WTC11 (cell line): ENCODE measurements around the gene NINL. TPM values are rescaled to one million over a fixed set of nuclear protein-coding genes. Genes with fewer than 3 reads are reported as not detected.
A peak's percentile ranks its signal among the peaks of the same experiment; 100 is the strongest.

Experiments used
- ATAC-seq: fragments of 200-7000 bp; cut with Tn5 transposase; 2 replicates; pipeline ENCODE4 v1.10.0; 2021; ENCODE audit warnings: mild to moderate bottlenecking, moderate library complexity
- CTCF ChIA-PET: fragments of 300-600 bp; sonication (Branson Sonifier 250); formaldehyde crosslinking; loops from one replicate; lab custom pipeline; 2021; ENCODE audit warnings: antibody characterized with exemption; lab: Charles Lee
- POLR2A ChIA-PET: fragments of 350-600 bp; sonication (Branson Sonifier 250); formaldehyde crosslinking; loops from one replicate; lab custom pipeline; 2021; ENCODE audit warnings: antibody characterized with exemption; lab: Charles Lee
- DNase-seq: peaks from one replicate; pipeline ENCODE4 v3.0.0; 2021; ENCODE audit warnings: low spot score
- H3K27ac Mint-ChIP-seq: 2 replicates; pipeline ENCODE4 v1.8.0; 2021; ENCODE audit warnings: mixed read lengths
- H3K27me3 Mint-ChIP-seq: 2 replicates; pipeline ENCODE4 v1.8.0; 2021; ENCODE audit warnings: low read depth, mild to moderate bottlenecking, moderate library complexity, mixed read lengths
- H3K36me3 Mint-ChIP-seq: 2 replicates; pipeline ENCODE4 v1.8.0; 2021; ENCODE audit warnings: mixed read lengths
- H3K4me1 Mint-ChIP-seq: 2 replicates; pipeline ENCODE4 v1.8.0; 2022; ENCODE audit warnings: mixed read lengths
- H3K4me3 Mint-ChIP-seq: 2 replicates; pipeline ENCODE4 v1.8.0; 2021; ENCODE audit warnings: mild to moderate bottlenecking, moderate library complexity, mixed read lengths
- H3K9me3 Mint-ChIP-seq: 2 replicates; pipeline ENCODE4 v1.8.0; 2021; ENCODE audit warnings: mixed read lengths
- AR ChIP-seq: fragments of 250-450 bp; sonication (Bioruptor Pico); IDR thresholded peaks from 2 replicates; pipeline ENCODE4 v1.9.0; 2021; ENCODE audit warnings: mild to moderate bottlenecking
- FOXJ3 ChIP-seq: sonication (generic); formaldehyde crosslinking; IDR thresholded peaks from 2 replicates; pipeline ENCODE4 v1.9.0; 2021; ENCODE audit warnings: missing genetic modification reagents, mild to moderate bottlenecking, borderline replicate concordance
- FOXP1 ChIP-seq: sonication (generic); formaldehyde crosslinking; IDR thresholded peaks from 2 replicates; pipeline ENCODE4 v1.8.0; 2022; ENCODE audit warnings: missing genetic modification reagents, mild to moderate bottlenecking, moderate library complexity, borderline replicate concordance
- FOXP4 ChIP-seq: sonication (generic); formaldehyde crosslinking; IDR thresholded peaks from 2 replicates; pipeline ENCODE4 v1.8.0; 2022; ENCODE audit warnings: mild to moderate bottlenecking, missing genetic modification reagents
- HMGA2 ChIP-seq: fragments of 250-450 bp; sonication (Bioruptor Pico); IDR thresholded peaks from 2 replicates; pipeline ENCODE4 v1.4.0; 2021; ENCODE audit warnings: mild to moderate bottlenecking, moderate library complexity
- JUN ChIP-seq: sonication (generic); formaldehyde crosslinking; IDR thresholded peaks from 2 replicates; pipeline ENCODE4 v1.8.0; 2023; ENCODE audit warnings: mild to moderate bottlenecking, missing genetic modification reagents
- NFYB ChIP-seq: sonication (generic); formaldehyde crosslinking; conservative IDR thresholded peaks from 2 replicates; pipeline ENCODE4 v1.8.0; 2022; ENCODE audit warnings: low read depth, missing genetic modification reagents
- SMAD4 ChIP-seq: sonication (generic); formaldehyde crosslinking; IDR thresholded peaks from 2 replicates; pipeline ENCODE4 v1.8.0; 2022; ENCODE audit warnings: mild to moderate bottlenecking, missing genetic modification reagents
- TEAD1 ChIP-seq: sonication (generic); formaldehyde crosslinking; IDR thresholded peaks from 2 replicates; pipeline ENCODE4 v1.8.0; 2022; ENCODE audit warnings: mild to moderate bottlenecking, missing genetic modification reagents
- TEAD4 ChIP-seq: sonication (generic); formaldehyde crosslinking; IDR thresholded peaks from 2 replicates; pipeline ENCODE4 v1.8.0; 2022; ENCODE audit warnings: mild to moderate bottlenecking, missing genetic modification reagents
- USF1 ChIP-seq: sonication (generic); formaldehyde crosslinking; IDR thresholded peaks from 2 replicates; pipeline ENCODE4 v1.8.0; 2022; ENCODE audit warnings: mild to moderate bottlenecking, missing genetic modification reagents
- USF2 ChIP-seq: sonication (generic); formaldehyde crosslinking; IDR thresholded peaks from 2 replicates; pipeline ENCODE4 v1.8.1; 2023; ENCODE audit warnings: mild to moderate bottlenecking, missing genetic modification reagents, moderate library complexity
- ZNF317 ChIP-seq: sonication (generic); formaldehyde crosslinking; IDR thresholded peaks from 2 replicates; pipeline ENCODE4 v1.8.1; 2023; ENCODE audit warnings: low read depth, mild to moderate bottlenecking, moderate library complexity, missing genetic modification reagents, borderline replicate concordance
- ZNF416 ChIP-seq: fragments of 250-450 bp; sonication (Bioruptor Pico); IDR thresholded peaks from 2 replicates; pipeline ENCODE4 v1.9.0; 2021; ENCODE audit warnings: mild to moderate bottlenecking, inconsistent platforms
- total RNA-seq: library from RNA; stranded (reverse); gene quantifications from 3 replicates; pipeline ENCODE4 v1.2.3, GENCODE V29; 2021
- TF ChIP-seq, protein P1 (sequence below): fragments of 250-450 bp; sonication (Bioruptor Pico); IDR thresholded peaks from 2 replicates; pipeline ENCODE4 v1.9.0; 2021; ENCODE audit warnings: mild to moderate bottlenecking, borderline replicate concordance
- TF ChIP-seq, protein P2 (sequence below): sonication (generic); formaldehyde crosslinking; conservative IDR thresholded peaks from 2 replicates; pipeline ENCODE4 v1.8.1; 2022; ENCODE audit warnings: mild to moderate bottlenecking, missing genetic modification reagents
- TF ChIP-seq, protein P3 (sequence below): fragments of 250-450 bp; sonication (Bioruptor Pico); conservative IDR thresholded peaks from 2 replicates; pipeline ENCODE4 v1.9.0; 2021; ENCODE audit warnings: mild to moderate bottlenecking

Gene NINL
- total RNA-seq, 1 experiment from 2014 or later, result 36.0 TPM

GRCh38 chr20:25459916-25460535, 125.3 kb downstream of the NINL start:
- peaks cover 32% of the 10 kb centered on the region for H3K36me3 Mint-ChIP-seq
- no peaks in the 10 kb centered on the region for H3K9me3 Mint-ChIP-seq
- no peak overlapping the region for H3K4me3 Mint-ChIP-seq
- ATAC-seq (no peak), DNase-seq (no peak)
- no peaks in the 10 kb centered on the region for H3K4me1 Mint-ChIP-seq
- ChIA-PET POLR2A (no interaction called here), CTCF (no interaction called here)
- H3K27ac Mint-ChIP-seq, result 0 out of 2 replicates have a peak overlapping the region, but pooled peaks have one; percentile 23
- no peak for TF ChIP-seq JUN (CRISPR knock-in tag)
- TF ChIP-seq, protein P1, sequence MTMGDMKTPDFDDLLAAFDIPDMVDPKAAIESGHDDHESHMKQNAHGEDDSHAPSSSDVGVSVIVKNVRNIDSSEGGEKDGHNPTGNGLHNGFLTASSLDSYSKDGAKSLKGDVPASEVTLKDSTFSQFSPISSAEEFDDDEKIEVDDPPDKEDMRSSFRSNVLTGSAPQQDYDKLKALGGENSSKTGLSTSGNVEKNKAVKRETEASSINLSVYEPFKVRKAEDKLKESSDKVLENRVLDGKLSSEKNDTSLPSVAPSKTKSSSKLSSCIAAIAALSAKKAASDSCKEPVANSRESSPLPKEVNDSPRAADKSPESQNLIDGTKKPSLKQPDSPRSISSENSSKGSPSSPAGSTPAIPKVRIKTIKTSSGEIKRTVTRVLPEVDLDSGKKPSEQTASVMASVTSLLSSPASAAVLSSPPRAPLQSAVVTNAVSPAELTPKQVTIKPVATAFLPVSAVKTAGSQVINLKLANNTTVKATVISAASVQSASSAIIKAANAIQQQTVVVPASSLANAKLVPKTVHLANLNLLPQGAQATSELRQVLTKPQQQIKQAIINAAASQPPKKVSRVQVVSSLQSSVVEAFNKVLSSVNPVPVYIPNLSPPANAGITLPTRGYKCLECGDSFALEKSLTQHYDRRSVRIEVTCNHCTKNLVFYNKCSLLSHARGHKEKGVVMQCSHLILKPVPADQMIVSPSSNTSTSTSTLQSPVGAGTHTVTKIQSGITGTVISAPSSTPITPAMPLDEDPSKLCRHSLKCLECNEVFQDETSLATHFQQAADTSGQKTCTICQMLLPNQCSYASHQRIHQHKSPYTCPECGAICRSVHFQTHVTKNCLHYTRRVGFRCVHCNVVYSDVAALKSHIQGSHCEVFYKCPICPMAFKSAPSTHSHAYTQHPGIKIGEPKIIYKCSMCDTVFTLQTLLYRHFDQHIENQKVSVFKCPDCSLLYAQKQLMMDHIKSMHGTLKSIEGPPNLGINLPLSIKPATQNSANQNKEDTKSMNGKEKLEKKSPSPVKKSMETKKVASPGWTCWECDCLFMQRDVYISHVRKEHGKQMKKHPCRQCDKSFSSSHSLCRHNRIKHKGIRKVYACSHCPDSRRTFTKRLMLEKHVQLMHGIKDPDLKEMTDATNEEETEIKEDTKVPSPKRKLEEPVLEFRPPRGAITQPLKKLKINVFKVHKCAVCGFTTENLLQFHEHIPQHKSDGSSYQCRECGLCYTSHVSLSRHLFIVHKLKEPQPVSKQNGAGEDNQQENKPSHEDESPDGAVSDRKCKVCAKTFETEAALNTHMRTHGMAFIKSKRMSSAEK (CRISPR knock-in tag), result no peak
- TF ChIP-seq TEAD4, result no peak
- no peaks in the 10 kb centered on the region; the same call in 1 of the 2 replicates for H3K27me3 Mint-ChIP-seq

DNA sequence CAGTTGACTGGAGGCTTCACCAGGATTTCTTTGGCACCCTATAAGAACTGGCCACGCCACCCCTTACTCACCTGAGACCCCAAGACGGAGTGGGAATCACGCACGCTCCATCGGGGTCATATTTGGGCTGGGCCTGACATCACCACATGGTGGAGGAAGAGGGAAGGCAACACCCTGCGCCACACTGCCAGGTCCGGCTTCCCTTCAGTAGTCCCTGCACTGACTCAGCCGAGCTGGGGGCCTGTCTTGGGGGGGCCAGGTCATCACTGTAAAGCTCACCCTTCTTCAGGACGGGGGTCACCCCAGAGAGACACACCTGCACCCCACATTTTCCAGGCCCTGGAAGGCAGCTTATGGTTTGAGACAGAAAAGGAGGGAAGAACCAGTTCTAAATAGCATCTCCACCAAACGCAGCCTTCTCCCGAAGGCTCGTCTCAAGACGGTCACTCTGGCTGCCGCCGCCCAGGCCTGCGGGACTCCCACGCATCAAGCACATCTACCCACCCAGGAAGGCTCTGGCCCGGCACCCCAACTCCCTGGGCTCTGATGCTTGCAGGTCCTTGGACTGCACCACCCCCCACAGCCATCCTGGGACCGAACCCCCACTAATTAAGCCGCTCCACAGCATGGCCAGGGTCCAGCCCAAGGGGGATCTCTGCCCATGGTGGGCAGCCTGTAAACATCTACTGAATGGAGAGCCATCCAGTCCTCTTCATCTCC, 126.1 kb downstream of the NINL start:
- ATAC-seq (no peak), DNase-seq (no peak)
- H3K9me3 Mint-ChIP-seq, result no peaks in the 10 kb centered on the region
- no peak for TF ChIP-seq TEAD1 (CRISPR knock-in tag)
- no peak for TF ChIP-seq NFYB (CRISPR knock-in tag)
- TF ChIP-seq, protein P2, sequence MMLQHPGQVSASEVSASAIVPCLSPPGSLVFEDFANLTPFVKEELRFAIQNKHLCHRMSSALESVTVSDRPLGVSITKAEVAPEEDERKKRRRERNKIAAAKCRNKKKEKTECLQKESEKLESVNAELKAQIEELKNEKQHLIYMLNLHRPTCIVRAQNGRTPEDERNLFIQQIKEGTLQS (CRISPR knock-in tag), result no peak
- TF ChIP-seq, protein P3, sequence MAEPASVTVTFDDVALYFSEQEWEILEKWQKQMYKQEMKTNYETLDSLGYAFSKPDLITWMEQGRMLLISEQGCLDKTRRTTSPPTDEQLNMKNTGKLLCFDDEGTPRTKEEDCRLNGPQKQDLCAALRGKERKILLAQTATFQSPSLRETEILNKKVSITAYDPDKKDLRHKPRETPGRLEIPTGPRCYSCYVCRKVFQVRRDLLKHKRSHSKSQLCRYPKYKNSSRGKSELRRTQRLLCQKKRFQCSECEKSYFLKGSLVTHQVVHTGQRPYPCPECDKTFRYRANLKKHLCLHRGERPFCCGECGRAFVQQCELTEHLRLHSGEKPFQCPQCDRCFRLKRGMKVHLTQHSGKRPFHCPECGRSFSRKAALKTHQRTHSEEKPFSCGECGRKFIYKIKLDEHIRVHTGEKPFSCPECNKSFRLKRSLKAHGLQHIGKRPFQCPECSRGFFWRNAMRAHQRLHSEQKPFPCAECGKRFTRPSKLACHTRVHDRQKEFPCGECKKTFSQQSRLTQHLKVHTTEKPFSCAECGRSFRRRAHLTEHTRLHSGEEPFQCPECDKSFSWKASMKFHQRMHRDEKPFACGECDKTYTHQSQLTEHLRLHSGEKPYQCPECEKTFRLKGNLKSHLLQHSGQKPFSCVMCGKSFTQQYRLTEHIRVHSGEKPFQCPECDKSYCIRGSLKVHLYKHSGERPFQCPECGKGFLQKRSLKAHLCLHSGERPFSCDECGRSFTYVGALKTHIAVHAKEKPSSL (CRISPR knock-in tag), result no peak
- TF ChIP-seq FOXP4, result no peak
- no peak for TF ChIP-seq FOXJ3 (CRISPR knock-in tag)
- TF ChIP-seq USF1, result no peak
- no peak for TF ChIP-seq TEAD4
- TF ChIP-seq ZNF416, result no peak
- TF ChIP-seq USF2, result no peak
- no peak for TF ChIP-seq SMAD4 (CRISPR knock-in tag)
- TF ChIP-seq AR (CRISPR knock-in tag), result no peak
- no peak for TF ChIP-seq HMGA2 (CRISPR knock-in tag)
- no peak for TF ChIP-seq ZNF317
- no peak for TF ChIP-seq FOXP1
- H3K27me3 Mint-ChIP-seq, result no peaks in the 10 kb centered on the region
- no peak overlapping the region for H3K4me3 Mint-ChIP-seq
- ChIA-PET POLR2A (no interaction called here), CTCF (no interaction called here)
- no peaks in the 10 kb centered on the region for H3K4me1 Mint-ChIP-seq
- H3K27ac Mint-ChIP-seq, result no peak overlapping the region
- peaks cover 32% of the 10 kb centered on the region for H3K36me3 Mint-ChIP-seq
